ENCODE measurements around the gene CASZ1.

GRCh38 chr1:10724511-10724910 is 71.9 kb downstream of the CASZ1 start:
- TF ChIP-seq, protein P1, sequence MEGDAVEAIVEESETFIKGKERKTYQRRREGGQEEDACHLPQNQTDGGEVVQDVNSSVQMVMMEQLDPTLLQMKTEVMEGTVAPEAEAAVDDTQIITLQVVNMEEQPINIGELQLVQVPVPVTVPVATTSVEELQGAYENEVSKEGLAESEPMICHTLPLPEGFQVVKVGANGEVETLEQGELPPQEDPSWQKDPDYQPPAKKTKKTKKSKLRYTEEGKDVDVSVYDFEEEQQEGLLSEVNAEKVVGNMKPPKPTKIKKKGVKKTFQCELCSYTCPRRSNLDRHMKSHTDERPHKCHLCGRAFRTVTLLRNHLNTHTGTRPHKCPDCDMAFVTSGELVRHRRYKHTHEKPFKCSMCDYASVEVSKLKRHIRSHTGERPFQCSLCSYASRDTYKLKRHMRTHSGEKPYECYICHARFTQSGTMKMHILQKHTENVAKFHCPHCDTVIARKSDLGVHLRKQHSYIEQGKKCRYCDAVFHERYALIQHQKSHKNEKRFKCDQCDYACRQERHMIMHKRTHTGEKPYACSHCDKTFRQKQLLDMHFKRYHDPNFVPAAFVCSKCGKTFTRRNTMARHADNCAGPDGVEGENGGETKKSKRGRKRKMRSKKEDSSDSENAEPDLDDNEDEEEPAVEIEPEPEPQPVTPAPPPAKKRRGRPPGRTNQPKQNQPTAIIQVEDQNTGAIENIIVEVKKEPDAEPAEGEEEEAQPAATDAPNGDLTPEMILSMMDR (IDR thresholded peaks at IDR 0.05): no peak
- no peak for TF ChIP-seq POLR2A (IDR thresholded peaks at IDR 0.05)
